Gastrocnemius medialis (tissue), 4 donors: ENCODE results near the gene DOCK11. TPM values are rescaled to one million over a fixed set of nuclear protein-coding genes. Genes with fewer than 3 reads are reported as not detected.
"Not testable (repeated sequence)": the region's sequence is repeated elsewhere in the genome, so short reads cannot be mapped to it uniquely, and the experiment has no call there.

Experiments used
- ATAC-seq, 2 donors: fragments of 150-250 bp; one replicate each; pipeline ENCODE4 v1.9.1; 2016
- DNase-seq, 2 donors: peaks; one replicate each; pipeline ENCODE4 v3.0.0-alpha.2; 2019
- H3K27ac ChIP-seq, 4 donors: fragments of 200-600 bp; sonication (generic); 1 replicate in 1 of 4; 2 replicates in 3 of 4; pipeline ENCODE4 v1.5.1; 2016 to 2018; ENCODE audit warnings: mild to moderate bottlenecking in 2 of 4, moderate library complexity in 1 of 4
- H3K27me3 ChIP-seq, 3 donors: fragments of 200-600 bp; sonication (generic) in 2 of 3; 1 replicate in 1 of 3; 2 replicates in 2 of 3; pipeline versions ENCODE4 v1.5.1 to v1.6.0; 2016 to 2019; ENCODE audit warnings: mild to moderate bottlenecking in 1 of 3, moderate library complexity in 1 of 3
- H3K36me3 ChIP-seq, 2 donors: fragments of 200-600 bp; sonication (generic) in 1 of 2; one replicate each; pipeline ENCODE4 v1.5.1; 2017 to 2018
- H3K4me1 ChIP-seq, 2 donors: fragments of 200-600 bp; sonication (generic) in 1 of 2; one replicate each; pipeline ENCODE4 v1.5.1; 2016 to 2017; ENCODE audit warnings: mild to moderate bottlenecking in 2 of 2
- H3K4me3 ChIP-seq, 4 donors: fragments of 200-600 bp; sonication (generic) in 3 of 4; 1 replicate in 1 of 4; 2 replicates in 3 of 4; pipeline ENCODE4 v1.5.1; 2016 to 2019; ENCODE audit warnings: mild to moderate bottlenecking in 2 of 4
- H3K9me3 ChIP-seq, 3 donors: fragments of 200-600 bp; sonication (generic) in 2 of 3; 1 replicate in 1 of 3; 2 replicates in 2 of 3; pipeline ENCODE4 v1.5.1; 2016 to 2019
- CTCF ChIP-seq, 5 experiments: fragments of 450-650 bp in 3 of 5; fragments of 200-600 bp in 2 of 5; sonication (generic) in 2 of 5; IDR thresholded peaks in 4 of 5; conservative IDR thresholded peaks in 1 of 5; 1 replicate in 4 of 5; 2 replicates in 1 of 5; pipeline ENCODE4 v1.5.1; 2016 to 2019; ENCODE audit warnings: antibody characterized with exemption in 5 of 5, mild to moderate bottlenecking in 3 of 5, moderate library complexity in 3 of 5
- POLR2A ChIP-seq, 2 donors: fragments of 450-650 bp; IDR thresholded peaks; one replicate each; pipeline ENCODE4 v1.6.1; 2017; ENCODE audit warnings: antibody characterized with exemption in 2 of 2, mild to moderate bottlenecking in 2 of 2, moderate library complexity in 2 of 2
- in situ Hi-C, 4 donors: fragments of 200-750 bp; cut with MboI; loops; one replicate each; pipeline versions ENCODE4 v1.15.0 to v1.8.0; 2017; ENCODE audit warnings: low sequenced_read_pairs in 4 of 4
- intact Hi-C: fragments of 100-400 bp; cut with DNase I; formaldehyde crosslinking; loops from one replicate; pipeline ENCODE4 v1.15.1; 2023; ENCODE audit warnings: low total_unique reads
- total RNA-seq, 4 donors: library from RNA; depleted of rRNA; stranded (reverse); fragments of >200 nt; gene quantifications; one replicate each; pipeline versions ENCODE4 v1.1.0 to v1.2.3, GENCODE V29; 2016

The DOCK11 gene
- total RNA-seq, 4 donors from 2014 or later: 2.3 to 5.7 (median 3.2) TPM

- ATAC-seq (no peak), DNase-seq (no peak)
- TF ChIP-seq POLR2A (IDR thresholded peaks at IDR 0.05): no peak
- TF ChIP-seq CTCF (IDR thresholded peaks at IDR 0.05 in 4 of 5, conservative IDR thresholded peaks at IDR 0.05 in 1 of 5): no peak
- Histone ChIP-seq H3K27me3 (no peaks in the 10 kb centered on the region), H3K4me1 (peaks cover 0 to 15% of the 10 kb centered on the region in 2 donors), H3K9me3 (no peaks in the 10 kb centered on the region), H3K4me3 (peak overlapping the region in 1 of 4 donors; percentile 64), H3K36me3 (no peaks in the 10 kb centered on the region), H3K27ac (peak overlapping the region; percentile 84 to 95 (median 88))
- in situ Hi-C loops (no loop called here), intact Hi-C loops (loop anchor here (1.0 to 5.0 kb wide), 2 partner anchors 19 to 248 kb away; no protein-coding TSS in a partner anchor)
Measured at GRCh38 chrX:118729042-118729652, 233.5 kb downstream of the DOCK11 start.

GRCh38 chrX:118730500-118731247 is 235.1 kb downstream of the DOCK11 start:
- Histone ChIP-seq H3K27me3 (no peaks in the 10 kb centered on the region), H3K9me3 (no peaks in the 10 kb centered on the region), H3K27ac (peak overlapping the region in 3 of 4 donors; percentile 85 to 95 (median 91)), H3K4me3 (peak overlapping the region in 1 of 4 donors; percentile 2), H3K36me3 (no peaks in the 10 kb centered on the region), H3K4me1 (peaks cover 0 to 15% of the 10 kb centered on the region in 2 donors)
- TF ChIP-seq CTCF (IDR thresholded peaks at IDR 0.05 in 4 of 5, conservative IDR thresholded peaks at IDR 0.05 in 1 of 5) (no peak), POLR2A (IDR thresholded peaks at IDR 0.05) (no peak)
- in situ Hi-C loops: no loop called here
- DNase-seq (no peak), ATAC-seq (no peak)
- intact Hi-C loops: no loop called here

- H3K27ac ChIP-seq, DNase-seq, intact Hi-C loops, H3K4me3 ChIP-seq, H3K27me3 ChIP-seq, ATAC-seq, H3K36me3 ChIP-seq, H3K9me3 ChIP-seq, in situ Hi-C loops: not testable (repeated sequence)
- peaks cover 0 to 15% of the 10 kb centered on the region in 2 donors for H3K4me1 ChIP-seq
Measured at GRCh38 chrX:118732551-118732950, 236.9 kb downstream of the DOCK11 start.

- no peak overlapping the region for H3K4me3 ChIP-seq
- H3K27ac ChIP-seq: no peak overlapping the region
- DNase-seq: no peak
- in situ Hi-C loops: no loop called here
- intact Hi-C loops: no loop called here
- no peaks in the 10 kb centered on the region for H3K36me3 ChIP-seq
- H3K27me3 ChIP-seq: no peaks in the 10 kb centered on the region
- no peaks in the 10 kb centered on the region for H3K9me3 ChIP-seq
- ATAC-seq: no peak
- TF ChIP-seq POLR2A (IDR thresholded peaks at IDR 0.05) (no peak), CTCF (IDR thresholded peaks at IDR 0.05 in 4 of 5, conservative IDR thresholded peaks at IDR 0.05 in 1 of 5) (no peak)
- H3K4me1 ChIP-seq: peaks cover 5 to 9% of the 10 kb centered on the region in 2 donors
Measured at GRCh38 chrX:118734909-118735308, 239.3 kb downstream of the DOCK11 start.

Other genes starting within 250 kb of the DOCK11 start
- 10 to 100 TPM; 12.6 to 16.3 (median 14.1) TPM for gene WDR44, start 149.7 kb upstream of the DOCK11 start, total RNA-seq
- 10 to 100 TPM; 20.8 to 25.0 (median 22.9) TPM for gene IL13RA1, start 231.8 kb downstream of the DOCK11 start, total RNA-seq